Left lung (tissue), 10 donors: ENCODE measurements around the gene INF2. TPM values are rescaled to one million over a fixed set of nuclear protein-coding genes. Genes with fewer than 3 reads are reported as not detected.

Source experiments
- ATAC-seq: fragments of 200-7000 bp; cut with Tn5 transposase; one replicate; pipeline ENCODE4 v1.9.1; 2020; ENCODE audit warnings: moderate library complexity
- DNase-seq, 4 donors: peaks; one replicate each; pipeline ENCODE4 v3.0.0-alpha.2; 2013 to 2020
- H3K27ac ChIP-seq, 2 donors: fragments of 200-600 bp; sonication (generic) in 1 of 2; one replicate each; pipeline versions ENCODE4 v1.5.0 to v1.8.0; 2020 to 2021
- H3K27me3 ChIP-seq, 2 donors: fragments of 200-600 bp; sonication (generic) in 1 of 2; one replicate each; pipeline versions ENCODE4 v1.5.0 to v1.8.0; 2020 to 2021
- H3K36me3 ChIP-seq, 2 donors: fragments of 200-600 bp; sonication (generic) in 1 of 2; one replicate each; pipeline versions ENCODE4 v1.5.0 to v1.8.0; 2020 to 2021
- H3K4me1 ChIP-seq, 2 donors: fragments of 200-600 bp; one replicate each; pipeline ENCODE4 v1.8.0; 2021
- H3K4me3 ChIP-seq, 2 donors: fragments of 200-600 bp; sonication (generic) in 1 of 2; one replicate each; pipeline versions ENCODE4 v1.5.0 to v1.8.0; 2020 to 2021; ENCODE audit warnings: mild to moderate bottlenecking in 1 of 2
- H3K9me3 ChIP-seq, 2 donors: fragments of 200-600 bp; sonication (generic) in 1 of 2; one replicate each; pipeline versions ENCODE4 v1.5.0 to v1.8.0; 2020 to 2021
- intact Hi-C, 2 donors: fragments of 100-400 bp; cut with DNase I; formaldehyde crosslinking; loops; one replicate each; pipeline versions ENCODE4 v1.11.2 to v1.14.2; 2022
- polyA plus RNA-seq, 6 donors: library from polyadenylated mRNA; unstranded; fragments of 120-200 nt; gene quantifications; one replicate each; pipeline ENCODE4 v1.2.1, GENCODE V29; 2013; ENCODE audit not compliant: insufficient read length in 6 of 6
- total RNA-seq, 2 donors: library from RNA; stranded (reverse); fragmentation: NEBNext Ultra II Directional; extraction: Animal tissue kit (Norgen Biotek cat#: 25700); gene quantifications; one replicate each; pipeline ENCODE4 v1.2.1, GENCODE V29; 2021
- TF ChIP-seq, protein P1 (sequence below), 2 donors: fragments of 200-600 bp; sonication (generic) in 1 of 2; IDR thresholded peaks; one replicate each; pipeline versions ENCODE4 v1.5.0 to v1.8.0; 2021; ENCODE audit warnings: antibody characterized with exemption in 2 of 2
- donor health status: DM: no; HTN: yes; CAD: no.
- donor health status: DM: no; HTN: no; CAD: no.

Gene INF2
- total and polyA plus RNA-seq, 8 donors, result 43.5 to 120 (median 57.0) TPM

DNA sequence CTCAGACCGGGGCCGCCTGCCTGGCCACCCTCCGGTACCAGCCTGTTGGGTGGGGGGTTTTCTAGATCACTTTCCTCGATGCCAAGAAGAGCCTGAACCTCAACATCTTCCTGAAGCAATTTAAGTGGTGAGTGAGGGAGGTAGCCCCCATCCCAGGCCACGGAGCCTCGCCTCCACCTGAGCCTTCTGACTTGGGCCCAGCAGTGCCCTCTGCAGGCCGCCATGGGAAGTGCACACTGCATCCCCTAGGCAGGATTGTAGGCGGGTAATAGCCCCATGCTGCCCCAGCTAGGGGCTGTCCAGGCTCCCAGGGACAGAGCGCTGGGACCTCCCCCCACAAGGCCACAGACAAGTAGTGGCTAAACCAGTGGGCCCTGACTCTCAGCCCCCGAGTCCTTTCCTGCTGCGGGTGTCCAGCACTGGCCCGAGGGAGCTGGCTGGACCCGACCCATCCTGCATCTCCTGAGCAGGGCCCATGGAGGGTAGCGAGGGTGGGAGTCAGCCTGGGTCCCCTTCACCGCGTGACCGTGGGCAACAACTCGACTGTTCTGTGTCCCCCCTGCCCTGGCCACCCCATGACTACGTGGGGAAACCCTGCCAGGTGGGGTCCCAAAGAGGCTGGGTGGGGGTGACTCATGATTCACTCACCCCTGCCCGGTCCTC, 19.3 kb downstream of the INF2 start:
- DNase-seq, result peak in 1 of 4 donors; percentile 69
- Histone ChIP-seq H3K4me1 (no peaks in the 10 kb centered on the region), H3K27ac (no peak overlapping the region), H3K36me3 (peaks cover 0 to 76% of the 10 kb centered on the region in 2 donors), H3K27me3 (no peaks in the 10 kb centered on the region), H3K4me3 (no peak overlapping the region), H3K9me3 (no peaks in the 10 kb centered on the region)
- TF ChIP-seq, protein P1, sequence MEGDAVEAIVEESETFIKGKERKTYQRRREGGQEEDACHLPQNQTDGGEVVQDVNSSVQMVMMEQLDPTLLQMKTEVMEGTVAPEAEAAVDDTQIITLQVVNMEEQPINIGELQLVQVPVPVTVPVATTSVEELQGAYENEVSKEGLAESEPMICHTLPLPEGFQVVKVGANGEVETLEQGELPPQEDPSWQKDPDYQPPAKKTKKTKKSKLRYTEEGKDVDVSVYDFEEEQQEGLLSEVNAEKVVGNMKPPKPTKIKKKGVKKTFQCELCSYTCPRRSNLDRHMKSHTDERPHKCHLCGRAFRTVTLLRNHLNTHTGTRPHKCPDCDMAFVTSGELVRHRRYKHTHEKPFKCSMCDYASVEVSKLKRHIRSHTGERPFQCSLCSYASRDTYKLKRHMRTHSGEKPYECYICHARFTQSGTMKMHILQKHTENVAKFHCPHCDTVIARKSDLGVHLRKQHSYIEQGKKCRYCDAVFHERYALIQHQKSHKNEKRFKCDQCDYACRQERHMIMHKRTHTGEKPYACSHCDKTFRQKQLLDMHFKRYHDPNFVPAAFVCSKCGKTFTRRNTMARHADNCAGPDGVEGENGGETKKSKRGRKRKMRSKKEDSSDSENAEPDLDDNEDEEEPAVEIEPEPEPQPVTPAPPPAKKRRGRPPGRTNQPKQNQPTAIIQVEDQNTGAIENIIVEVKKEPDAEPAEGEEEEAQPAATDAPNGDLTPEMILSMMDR (IDR thresholded peaks at IDR 0.05), result peak; percentile 94 to 98
- intact Hi-C loops, result loop anchor here (2.0 to 10.0 kb wide), 2 partner anchors 54 to 58 kb away; no protein-coding TSS in a partner anchor
- peak; percentile 85 for ATAC-seq

DNA sequence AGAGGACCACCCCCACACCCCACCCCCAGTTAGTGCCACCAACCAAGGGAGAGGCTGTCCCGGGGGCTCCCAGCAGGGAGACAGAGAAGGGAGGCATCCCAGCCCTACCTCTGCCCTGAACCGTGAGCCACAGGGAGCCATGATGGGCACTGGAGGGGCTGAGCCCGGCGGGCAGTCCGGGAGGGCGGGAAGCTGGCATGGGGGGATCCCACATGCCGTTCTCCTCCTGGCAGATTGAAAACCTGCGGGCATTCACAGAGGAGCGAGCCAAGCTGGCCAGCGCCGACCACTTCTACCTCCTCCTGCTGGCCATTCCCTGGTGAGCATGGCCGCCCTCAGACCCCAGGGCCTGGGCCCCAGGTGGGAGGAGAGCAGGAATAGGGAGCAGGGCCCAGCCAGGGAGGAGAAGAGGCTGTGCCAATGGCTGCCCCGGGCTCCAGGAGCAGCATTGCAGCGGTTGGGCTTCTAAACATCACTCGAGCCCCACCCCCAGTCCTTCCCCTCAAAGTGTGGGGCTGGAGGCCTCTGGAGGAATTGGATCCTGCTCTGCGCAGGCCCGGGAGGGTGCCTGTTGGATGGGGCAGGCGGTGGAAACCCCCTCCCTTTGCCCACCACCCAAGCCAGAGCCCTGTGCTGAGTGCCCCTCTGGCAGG, 20.1 kb downstream of the INF2 start:
- no peak for ATAC-seq
- peaks cover 0 to 76% of the 10 kb centered on the region in 2 donors for H3K36me3 ChIP-seq
- H3K4me1 ChIP-seq, result no peaks in the 10 kb centered on the region
- H3K27ac ChIP-seq, result no peak overlapping the region
- no peaks in the 10 kb centered on the region for H3K9me3 ChIP-seq
- H3K4me3 ChIP-seq, result no peak overlapping the region
- DNase-seq, result no peak
- TF ChIP-seq, protein P1 (IDR thresholded peaks at IDR 0.05), result no peak
- no peaks in the 10 kb centered on the region for H3K27me3 ChIP-seq
- intact Hi-C loops, result loop anchor here (2.0 to 10.0 kb wide), 2 partner anchors 55 to 59 kb away; no protein-coding TSS in a partner anchor

DNA sequence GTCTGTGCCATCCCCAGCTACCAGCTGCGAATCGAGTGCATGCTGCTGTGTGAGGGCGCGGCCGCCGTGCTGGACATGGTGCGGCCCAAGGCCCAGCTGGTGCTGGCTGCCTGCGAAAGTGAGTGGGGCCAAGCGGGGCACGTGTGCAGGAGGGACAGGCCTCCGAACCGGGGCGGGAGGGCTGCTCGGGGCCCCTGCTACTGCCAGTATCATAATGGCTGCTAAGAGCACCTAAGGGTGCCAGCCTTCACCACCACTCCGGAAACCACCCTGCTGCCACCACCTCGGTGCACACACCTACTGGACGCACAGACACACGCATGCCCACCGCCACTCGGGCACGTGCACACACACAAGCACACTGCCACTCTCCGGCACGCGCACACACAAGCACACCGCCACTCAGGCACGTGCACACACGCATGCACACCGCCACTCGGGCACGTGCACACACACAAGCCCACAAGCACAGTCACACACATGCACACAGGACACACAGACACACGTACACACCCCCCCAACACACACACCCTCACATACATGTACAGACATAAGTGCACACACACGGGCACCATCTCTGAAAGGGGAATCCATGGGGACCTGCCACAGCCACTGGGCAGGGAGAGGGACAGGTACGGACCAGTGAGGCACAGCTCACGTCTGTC, 20.8 kb downstream of the INF2 start:
- Histone ChIP-seq H3K9me3 (no peaks in the 10 kb centered on the region), H3K4me3 (no peak overlapping the region), H3K27ac (no peak overlapping the region), H3K27me3 (no peaks in the 10 kb centered on the region), H3K4me1 (no peaks in the 10 kb centered on the region), H3K36me3 (peaks cover 0 to 76% of the 10 kb centered on the region in 2 donors)
- intact Hi-C loops, result no loop called here
- no peak for ATAC-seq
- DNase-seq, result no peak
- TF ChIP-seq, protein P1 (IDR thresholded peaks at IDR 0.05), result no peak

DNA sequence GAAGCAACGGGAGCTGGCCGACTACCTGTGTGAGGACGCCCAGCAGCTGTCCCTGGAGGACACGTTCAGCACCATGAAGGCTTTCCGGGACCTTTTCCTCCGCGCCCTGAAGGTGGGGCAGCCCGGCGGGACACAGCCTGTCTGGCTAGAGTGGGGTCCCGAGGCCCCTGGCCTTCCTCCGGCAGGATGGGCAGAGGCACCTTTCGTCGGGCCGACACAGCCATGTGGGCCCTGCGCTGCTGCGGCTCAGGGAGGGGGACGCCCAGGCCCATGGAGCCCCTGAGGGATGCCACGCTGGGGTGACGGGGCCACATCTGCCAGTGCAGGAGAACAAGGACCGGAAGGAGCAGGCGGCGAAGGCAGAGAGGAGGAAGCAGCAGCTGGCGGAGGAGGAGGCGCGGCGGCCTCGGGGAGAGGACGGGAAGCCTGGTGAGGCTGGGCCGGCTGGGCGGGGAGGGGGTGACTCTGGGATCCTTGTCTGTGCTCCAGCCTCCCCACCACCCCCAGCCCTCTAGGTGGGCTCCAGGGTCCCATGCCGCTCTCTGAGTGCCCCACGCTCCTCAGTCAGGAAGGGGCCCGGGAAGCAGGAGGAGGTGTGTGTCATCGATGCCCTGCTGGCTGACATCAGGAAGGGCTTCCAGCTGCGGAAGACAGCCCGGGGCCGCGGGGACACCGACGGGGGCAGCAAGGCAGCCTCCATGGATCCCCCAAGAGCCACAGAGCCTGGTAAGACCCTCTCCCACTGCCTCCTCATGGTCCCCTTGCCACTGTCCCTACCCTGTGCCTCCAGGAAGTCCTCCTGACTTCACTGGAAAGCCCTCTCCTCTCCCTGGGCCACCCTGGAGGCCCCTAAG, 23.7 kb downstream of the INF2 start:
- Histone ChIP-seq H3K4me1 (no peaks in the 10 kb centered on the region), H3K4me3 (no peak overlapping the region), H3K27ac (no peak overlapping the region), H3K9me3 (no peaks in the 10 kb centered on the region), H3K27me3 (no peaks in the 10 kb centered on the region), H3K36me3 (peaks cover 0 to 84% of the 10 kb centered on the region in 2 donors)
- no peak for DNase-seq
- intact Hi-C loops, result no loop called here
- TF ChIP-seq, protein P1 (IDR thresholded peaks at IDR 0.05), result no peak
- no peak for ATAC-seq
